SK-N-SH (cell line): Measurements from ENCODE around the gene ADCY7. TPM values are rescaled to one million over a fixed set of nuclear protein-coding genes. Genes with fewer than 3 reads are reported as not detected.

Experiments
- CTCF ChIA-PET: fragments of 300-600, 350-600 bp; formaldehyde crosslinking; extraction: SDS; loops from one replicate; lab custom pipeline; 2021; lab: Yijun Ruan, JAX
- POLR2A ChIA-PET: fragments of 350-600 bp; sonication (Branson Sonifier 250); formaldehyde crosslinking; extraction: SDS; loops from one replicate; lab custom pipeline; 2020; ENCODE audit warnings: antibody characterized with exemption, inconsistent platforms; lab: Yijun Ruan, JAX
- DNase-seq: peaks from one replicate; pipeline ENCODE4 v3.0.0; 2012
- H2AFZ ChIP-seq: fragments of 200-600 bp; sonication (generic); 2 replicates; pipeline ENCODE4 v1.8.1; 2016; ENCODE audit warnings: antibody characterized with exemption, mild to moderate bottlenecking, low read depth
- H3F3A ChIP-seq: fragments of 200-600 bp; sonication (generic); replicated peaks from 2 replicates; pipeline ENCODE3; 2016; ENCODE audit warnings: antibody characterized with exemption, mild to moderate bottlenecking; ENCODE audit not compliant: insufficient read depth
- H3K27ac ChIP-seq, 2 experiments: fragments of 200-500 bp in 1 of 2; fragments of 200-600 bp in 1 of 2; sonication (Bioruptor generic) in 1 of 2; sonication (generic), shearing (Covaris generic) in 1 of 2; 2 replicates each; pipeline versions ENCODE4 v1.5.1 to v1.6.1; 2014 to 2016; ENCODE audit warnings: low read depth in 2 of 2, inconsistent platforms in 1 of 2, low read length in 1 of 2, mild to moderate bottlenecking in 1 of 2, mixed read lengths in 1 of 2
- H3K27me3 ChIP-seq: fragments of 200-600 bp; sonication (generic), shearing (Covaris generic); 2 replicates; pipeline ENCODE4 v1.6.1; 2016; ENCODE audit warnings: mixed run types; ENCODE audit not compliant: insufficient read depth
- H3K36me3 ChIP-seq, 2 experiments: fragments of 200-500 bp in 1 of 2; fragments of 200-600 bp in 1 of 2; sonication (Bioruptor generic) in 1 of 2; sonication (generic) in 1 of 2; replicated peaks in 1 of 2; 2 replicates each; pipeline versions ENCODE3 to v1.5.1; 2014 to 2016; ENCODE audit warnings: low read length in 1 of 2, mild to moderate bottlenecking in 1 of 2; ENCODE audit not compliant: insufficient read depth in 2 of 2, control insufficient read depth in 1 of 2
- H3K4me1 ChIP-seq, 2 experiments: fragments of 200-500 bp in 1 of 2; fragments of 200-600 bp in 1 of 2; sonication (Bioruptor generic) in 1 of 2; sonication (generic), shearing (Covaris generic) in 1 of 2; 2 replicates each; pipeline versions ENCODE4 v1.5.1 to v1.6.1; 2014 to 2016; ENCODE audit warnings: low read depth in 1 of 2, low read length in 1 of 2, mixed run types in 1 of 2; ENCODE audit not compliant: insufficient read depth in 2 of 2, control insufficient read depth in 1 of 2
- H3K4me2 ChIP-seq: fragments of 200-600 bp; sonication (generic), shearing (Covaris generic); 2 replicates; pipeline ENCODE4 v1.6.1; 2017; ENCODE audit warnings: mixed run types
- H3K4me3 ChIP-seq, 2 experiments: fragments of 200-500 bp in 1 of 2; fragments of 200-600 bp in 1 of 2; sonication (Bioruptor generic) in 1 of 2; sonication (generic), shearing (Covaris generic) in 1 of 2; 2 replicates each; pipeline versions ENCODE4 v1.5.1 to v1.8.1; 2014 to 2016; ENCODE audit warnings: low read depth in 2 of 2, inconsistent platforms in 1 of 2, low read length in 1 of 2, mild to moderate bottlenecking in 1 of 2, mixed read lengths in 1 of 2, moderate library complexity in 1 of 2
- H3K79me2 ChIP-seq: fragments of 200-600 bp; sonication (generic); 2 replicates; pipeline ENCODE4 v1.8.1; 2017; ENCODE audit warnings: mild to moderate bottlenecking; ENCODE audit not compliant: insufficient read depth
- H3K9ac ChIP-seq: fragments of 200-600 bp; sonication (generic); 2 replicates; pipeline ENCODE4 v1.6.1; 2017; ENCODE audit warnings: mixed run types
- H3K9me2 ChIP-seq: fragments of 200-600 bp; sonication (generic); 2 replicates; pipeline ENCODE4 v1.6.1; 2017; ENCODE audit warnings: mixed run types
- H3K9me3 ChIP-seq: fragments of 200-600 bp; sonication (generic); 2 replicates; pipeline ENCODE4 v1.6.1; 2017; ENCODE audit warnings: mixed run types, mild to moderate bottlenecking, moderate library complexity
- H4K20me1 ChIP-seq: fragments of 200-600 bp; sonication (generic); 2 replicates; pipeline ENCODE4 v1.6.1; 2017; ENCODE audit warnings: mild to moderate bottlenecking, mixed run types; ENCODE audit not compliant: insufficient read depth
- CTCF ChIP-seq: fragments of 200-600 bp; sonication (generic); IDR thresholded peaks from 2 replicates; pipeline ENCODE4 v1.6.1; 2017; ENCODE audit warnings: antibody characterized with exemption, mild to moderate bottlenecking, moderate library complexity
- FOSL2 ChIP-seq: IDR thresholded peaks from 2 replicates; pipeline ENCODE4 v1.4.0; 2012; ENCODE audit warnings: low read depth, mild to moderate bottlenecking, moderate library complexity, borderline replicate concordance
- FOXJ3 ChIP-seq: sonication (generic); formaldehyde crosslinking; IDR thresholded peaks from 2 replicates; pipeline ENCODE4 v1.5.1; 2020; ENCODE audit warnings: mild to moderate bottlenecking, missing genetic modification reagents
- FOXM1 ChIP-seq: IDR thresholded peaks from 2 replicates; pipeline ENCODE4 v1.4.0; 2012; ENCODE audit warnings: low read depth, mild to moderate bottlenecking
- MEF2A ChIP-seq: IDR thresholded peaks from 2 replicates; pipeline ENCODE4 v1.4.0; 2012; ENCODE audit warnings: low read depth, borderline replicate concordance
- PBX3 ChIP-seq: IDR thresholded peaks from 2 replicates; pipeline ENCODE4; 2012
- RAD21 ChIP-seq: IDR thresholded peaks from 2 replicates; pipeline ENCODE4 v1.6.1; 2012; ENCODE audit warnings: mild to moderate bottlenecking, low read length
- RCOR1 ChIP-seq: fragments of 150-350 bp; IDR thresholded peaks from 2 replicates; pipeline ENCODE4 v1.6.1; 2017; ENCODE audit warnings: antibody characterized with exemption, low read length
- RFX5 ChIP-seq: IDR thresholded peaks from 2 replicates; pipeline ENCODE4 v1.6.1; 2012; ENCODE audit warnings: mild to moderate bottlenecking, improper control_type of control experiment, low read length
- SIN3A ChIP-seq: IDR thresholded peaks from 2 replicates; pipeline ENCODE4 v1.6.1; 2012; ENCODE audit warnings: low read depth, mild to moderate bottlenecking, low read length, moderate library complexity, borderline replicate concordance
- SMC3 ChIP-seq: IDR thresholded peaks from 2 replicates; pipeline ENCODE4 v1.6.1; 2012; ENCODE audit warnings: low read depth, low read length, improper control_type of control experiment
- TCF12 ChIP-seq: IDR thresholded peaks from 2 replicates; pipeline ENCODE4 v1.4.0; 2012
- TEAD4 ChIP-seq: IDR thresholded peaks from 2 replicates; pipeline ENCODE4 v1.4.0; 2012; ENCODE audit warnings: mild to moderate bottlenecking, borderline replicate concordance; ENCODE audit not compliant: insufficient read depth
- YY1 ChIP-seq: IDR thresholded peaks from 2 replicates; pipeline ENCODE4 v1.4.0; 2012; ENCODE audit warnings: low read depth, mild to moderate bottlenecking
- WGBS: methylation state at CpG from one replicate; pipeline ENCODE4 v1.1.6; 2017; ENCODE audit warnings: low lambda C conversion rate; 5-methylcytosine and 5-hydroxymethylcytosine counted together
- polyA plus RNA-seq, 3 experiments: library from polyadenylated mRNA; depleted of rRNA; stranded (reverse); fragments of >200 nt; gene quantifications; 2 replicates each; pipeline ENCODE4 v1.2.3, GENCODE V29; 2012
- TF ChIP-seq, protein P1 (sequence below): IDR thresholded peaks from 2 replicates; pipeline ENCODE4 v1.4.0; 2012; ENCODE audit warnings: low read depth, borderline replicate concordance
- TF ChIP-seq, protein P2 (sequence below): fragments of 150-350 bp; IDR thresholded peaks from 2 replicates; pipeline ENCODE4 v1.6.1; 2016; ENCODE audit warnings: mild to moderate bottlenecking, low read depth, low read length
- TF ChIP-seq, protein P3 (sequence below): IDR thresholded peaks from 2 replicates; pipeline ENCODE4 v1.4.0; 2012; ENCODE audit warnings: low read depth
- TF ChIP-seq, protein P4 (sequence below): fragments of 150-350 bp; IDR thresholded peaks from 2 replicates; pipeline ENCODE4 v1.6.1; 2017; ENCODE audit warnings: antibody characterized with exemption, low read length, low read depth, borderline replicate concordance

Gene ADCY7
- polyA plus RNA-seq, 1 of the 3 experiments (the other 2 are of a cell fraction), result 14.3 TPM

- TF ChIP-seq, protein P1, sequence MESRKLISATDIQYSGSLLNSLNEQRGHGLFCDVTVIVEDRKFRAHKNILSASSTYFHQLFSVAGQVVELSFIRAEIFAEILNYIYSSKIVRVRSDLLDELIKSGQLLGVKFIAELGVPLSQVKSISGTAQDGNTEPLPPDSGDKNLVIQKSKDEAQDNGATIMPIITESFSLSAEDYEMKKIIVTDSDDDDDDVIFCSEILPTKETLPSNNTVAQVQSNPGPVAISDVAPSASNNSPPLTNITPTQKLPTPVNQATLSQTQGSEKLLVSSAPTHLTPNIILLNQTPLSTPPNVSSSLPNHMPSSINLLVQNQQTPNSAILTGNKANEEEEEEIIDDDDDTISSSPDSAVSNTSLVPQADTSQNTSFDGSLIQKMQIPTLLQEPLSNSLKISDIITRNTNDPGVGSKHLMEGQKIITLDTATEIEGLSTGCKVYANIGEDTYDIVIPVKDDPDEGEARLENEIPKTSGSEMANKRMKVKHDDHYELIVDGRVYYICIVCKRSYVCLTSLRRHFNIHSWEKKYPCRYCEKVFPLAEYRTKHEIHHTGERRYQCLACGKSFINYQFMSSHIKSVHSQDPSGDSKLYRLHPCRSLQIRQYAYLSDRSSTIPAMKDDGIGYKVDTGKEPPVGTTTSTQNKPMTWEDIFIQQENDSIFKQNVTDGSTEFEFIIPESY, result no peak
- TF ChIP-seq MEF2A, result no peak
- TF ChIP-seq, protein P2, sequence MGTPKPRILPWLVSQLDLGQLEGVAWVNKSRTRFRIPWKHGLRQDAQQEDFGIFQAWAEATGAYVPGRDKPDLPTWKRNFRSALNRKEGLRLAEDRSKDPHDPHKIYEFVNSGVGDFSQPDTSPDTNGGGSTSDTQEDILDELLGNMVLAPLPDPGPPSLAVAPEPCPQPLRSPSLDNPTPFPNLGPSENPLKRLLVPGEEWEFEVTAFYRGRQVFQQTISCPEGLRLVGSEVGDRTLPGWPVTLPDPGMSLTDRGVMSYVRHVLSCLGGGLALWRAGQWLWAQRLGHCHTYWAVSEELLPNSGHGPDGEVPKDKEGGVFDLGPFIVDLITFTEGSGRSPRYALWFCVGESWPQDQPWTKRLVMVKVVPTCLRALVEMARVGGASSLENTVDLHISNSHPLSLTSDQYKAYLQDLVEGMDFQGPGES, result no peak
- no peak for TF ChIP-seq PBX3
Measured at GRCh38 chr16:50261160-50261706, 5.1 kb upstream of the ADCY7 start (continued).

DNA sequence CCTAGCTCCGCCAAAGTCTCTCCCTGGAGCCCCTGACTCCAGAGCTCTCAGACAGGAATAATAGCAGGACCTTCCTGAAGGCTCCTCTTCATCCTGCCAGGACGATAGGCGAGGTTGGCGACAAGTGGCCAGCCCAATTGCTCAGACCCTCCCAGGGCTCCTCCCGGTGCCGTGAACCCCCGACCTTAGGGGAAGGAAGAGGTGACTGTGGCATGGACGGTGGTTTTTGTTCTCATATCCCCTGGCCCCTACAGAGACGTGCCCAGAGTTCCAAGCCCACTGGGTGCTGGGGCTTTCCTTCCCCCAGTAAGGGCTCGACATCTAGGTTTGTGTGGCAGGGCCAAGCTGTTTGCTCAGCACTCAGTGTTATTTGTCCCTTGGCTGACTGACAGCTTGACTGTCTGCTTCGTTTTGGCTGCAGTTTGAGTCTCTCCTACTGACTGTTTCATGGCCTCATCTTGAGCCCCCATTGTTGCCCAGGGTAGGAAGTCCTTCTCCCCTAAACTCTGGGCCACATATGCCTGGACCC is 4.6 kb upstream of the ADCY7 start:
- H3K9ac ChIP-seq, result no peak overlapping the region
- H2AFZ ChIP-seq, result no peak overlapping the region
- no peaks in the 10 kb centered on the region for H3K79me2 ChIP-seq
- no peaks in the 10 kb centered on the region for H3K9me3 ChIP-seq
- WGBS, result 91% methylated on average over 10 of the region's 11 CpGs
- no peak overlapping the region for H3K4me2 ChIP-seq
- no peak for DNase-seq
- no peak overlapping the region for H3K4me3 ChIP-seq
- H4K20me1 ChIP-seq, result no peaks in the 10 kb centered on the region
- H3K27me3 ChIP-seq, result no peaks in the 10 kb centered on the region
- peaks cover 18 to 26% of the 10 kb centered on the region in 2 experiments; a peak in 3 of 4 replicates for H3K4me1 ChIP-seq
- TF ChIP-seq, protein P3, sequence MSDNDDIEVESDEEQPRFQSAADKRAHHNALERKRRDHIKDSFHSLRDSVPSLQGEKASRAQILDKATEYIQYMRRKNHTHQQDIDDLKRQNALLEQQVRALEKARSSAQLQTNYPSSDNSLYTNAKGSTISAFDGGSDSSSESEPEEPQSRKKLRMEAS, result no peak
- no peak for TF ChIP-seq FOXJ3 (CRISPR knock-in tag)
- TF ChIP-seq FOSL2, result no peak
- TF ChIP-seq, protein P2, result no peak
- no peak for TF ChIP-seq FOXM1
- no peak for TF ChIP-seq RAD21
- TF ChIP-seq CTCF, result no peak
- TF ChIP-seq, protein P4, sequence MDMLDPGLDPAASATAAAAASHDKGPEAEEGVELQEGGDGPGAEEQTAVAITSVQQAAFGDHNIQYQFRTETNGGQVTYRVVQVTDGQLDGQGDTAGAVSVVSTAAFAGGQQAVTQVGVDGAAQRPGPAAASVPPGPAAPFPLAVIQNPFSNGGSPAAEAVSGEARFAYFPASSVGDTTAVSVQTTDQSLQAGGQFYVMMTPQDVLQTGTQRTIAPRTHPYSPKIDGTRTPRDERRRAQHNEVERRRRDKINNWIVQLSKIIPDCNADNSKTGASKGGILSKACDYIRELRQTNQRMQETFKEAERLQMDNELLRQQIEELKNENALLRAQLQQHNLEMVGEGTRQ, result no peak
- TF ChIP-seq RFX5, result no peak
- TF ChIP-seq YY1, result no peak
- no peak for TF ChIP-seq TCF12
- no peak for TF ChIP-seq TEAD4
- no peak for TF ChIP-seq RCOR1
- TF ChIP-seq SIN3A, result no peak
- no peak for TF ChIP-seq SMC3
- TF ChIP-seq, protein P1, result no peak
- TF ChIP-seq MEF2A, result no peak
- POLR2A ChIA-PET, result no interaction called here
- H3K9me2 ChIP-seq, result no peaks in the 10 kb centered on the region
- H3K27ac ChIP-seq, result no peak overlapping the region
- peaks cover 3% of the 10 kb centered on the region for H3F3A ChIP-seq
- no peaks in the 10 kb centered on the region for H3K36me3 ChIP-seq
- CTCF ChIA-PET, result interaction anchor here (1.7 to 2.0 kb wide), 2 partner anchors 11 to 94 kb away, joined by 4 to 8 read pairs; no protein-coding TSS in a partner anchor
